Measurements from ENCODE around the gene LY9. TPM values are rescaled to one million over a fixed set of nuclear protein-coding genes. Genes with fewer than 3 reads are reported as not detected.

Gene LY9
- total RNA-seq, 2 experiments from 2014 or later: 4.2 to 4.8 TPM

- POLR2A ChIA-PET: no interaction called here
Measured at GRCh38 chr1:160789702-160790611, 6.0 kb upstream of the LY9 start.

GRCh38 chr1:160794376-160794775, 1.6 kb upstream of the LY9 start:
- CTCF ChIA-PET: interaction anchor here (0.6 to 1.1 kb wide), 4 partner anchors 12 to 67 kb away, joined by 3 to 5 read pairs (median 4); no protein-coding TSS in a partner anchor

More at GRCh38 chr1:160789702-160790611, 6.0 kb upstream of the LY9 start:
- CTCF ChIA-PET: interaction anchor here (1.4 to 1.8 kb wide), 2 partner anchors 11 to 40 kb away, joined by 3 to 4 read pairs; no protein-coding TSS in a partner anchor

GRCh38 chr1:160797271-160797709, 1.3 kb downstream of the LY9 start:
- POLR2A ChIA-PET: interaction anchor here (1.2 kb wide), 1 partner anchor 21 kb away, joined by 4 read pairs; no protein-coding TSS in a partner anchor

More at GRCh38 chr1:160794376-160794775, 1.6 kb upstream of the LY9 start:
- POLR2A ChIA-PET: no interaction called here

GRCh38 chr1:160797861-160798273, 1.9 kb downstream of the LY9 start:
- POLR2A ChIA-PET: interaction anchor here (0.7 to 1.5 kb wide), 6 partner anchors 10 to 197 kb away, joined by 3 to 11 read pairs (median 4); partner anchors contain the start of gene SLAMF1

More at GRCh38 chr1:160797271-160797709, 1.3 kb downstream of the LY9 start:
- CTCF ChIA-PET: interaction anchor here (0.9 to 2.6 kb wide), 10 partner anchors 8 to 193 kb away, joined by 3 to 10 read pairs (median 4); no protein-coding TSS in a partner anchor

GRCh38 chr1:160798439-160798838, 2.5 kb downstream of the LY9 start:
- ChIA-PET POLR2A (interaction anchor here (0.9 to 1.5 kb wide), 5 partner anchors 10 to 196 kb away, joined by 3 to 11 read pairs (median 4); partner anchors contain the start of gene SLAMF1), CTCF (interaction anchor here (1.1 to 2.6 kb wide), 8 partner anchors 8 to 76 kb away, joined by 3 to 10 read pairs (median 4); no protein-coding TSS in a partner anchor)

More at GRCh38 chr1:160797861-160798273, 1.9 kb downstream of the LY9 start:
- CTCF ChIA-PET: interaction anchor here (0.9 to 2.6 kb wide), 10 partner anchors 8 to 192 kb away, joined by 3 to 10 read pairs (median 4); no protein-coding TSS in a partner anchor

GRCh38 chr1:160799641-160800040, 3.7 kb downstream of the LY9 start:
- CTCF ChIA-PET: interaction anchor here (1.1 to 2.0 kb wide), 4 partner anchors 20 to 181 kb away, joined by 3 to 6 read pairs (median 4); no protein-coding TSS in a partner anchor
- POLR2A ChIA-PET: no interaction called here

- ChIA-PET CTCF (interaction anchor here (1.1 to 1.8 kb wide), 3 partner anchors 20 to 181 kb away, joined by 3 to 5 read pairs (median 4); no protein-coding TSS in a partner anchor), POLR2A (no interaction called here)
Measured at GRCh38 chr1:160800142-160800541, 4.2 kb downstream of the LY9 start.

GRCh38 chr1:160800645-160801408, 4.9 kb downstream of the LY9 start:
- CTCF ChIA-PET: interaction anchor here (1.4 to 1.8 kb wide), 2 partner anchors 21 to 30 kb away, joined by 3 to 5 read pairs; no protein-coding TSS in a partner anchor
- POLR2A ChIA-PET: interaction anchor here (0.6 kb wide), 1 partner anchor 53 kb away, joined by 3 read pairs; no protein-coding TSS in a partner anchor

GRCh38 chr1:160801836-160802580, 6.0 kb downstream of the LY9 start:
- POLR2A ChIA-PET: no interaction called here
- CTCF ChIA-PET: interaction anchor here (1.1 kb wide), 1 partner anchor 35 kb away, joined by 5 read pairs; no protein-coding TSS in a partner anchor

GRCh38 chr1:160806109-160806665, 10.2 kb downstream of the LY9 start:
- POLR2A ChIA-PET: interaction anchor here (0.6 kb wide), 1 partner anchor 51 kb away, joined by 3 read pairs; no protein-coding TSS in a partner anchor
- CTCF ChIA-PET: interaction anchor here (0.7 to 1.5 kb wide), 4 partner anchors 8 to 29 kb away, joined by 3 to 5 read pairs (median 4); no protein-coding TSS in a partner anchor

GRCh38 chr1:160806784-160807183, 10.8 kb downstream of the LY9 start:
- POLR2A ChIA-PET: no interaction called here
- CTCF ChIA-PET: interaction anchor here (0.7 to 1.0 kb wide), 2 partner anchors 9 to 25 kb away, joined by 3 to 5 read pairs; no protein-coding TSS in a partner anchor

- POLR2A ChIA-PET: no interaction called here
- CTCF ChIA-PET: interaction anchor here (0.7 to 1.0 kb wide), 2 partner anchors 9 to 25 kb away, joined by 3 to 5 read pairs; no protein-coding TSS in a partner anchor
Measured at GRCh38 chr1:160807247-160807646, 11.3 kb downstream of the LY9 start.

- ChIA-PET POLR2A (interaction anchor here (0.9 kb wide), 1 partner anchor 9 kb away, joined by 3 read pairs; no protein-coding TSS in a partner anchor), CTCF (interaction anchor here (0.8 to 1.2 kb wide), 3 partner anchors 12 to 30 kb away, joined by 3 to 4 read pairs (median 3); partner anchors contain the start of gene LY9)
Measured at GRCh38 chr1:160807738-160808137, 11.8 kb downstream of the LY9 start.

- CTCF ChIA-PET: interaction anchor here (0.8 to 1.2 kb wide), 4 partner anchors 13 to 36 kb away, joined by 3 to 4 read pairs (median 3); partner anchors contain the start of gene LY9
- POLR2A ChIA-PET: interaction anchor here (0.9 kb wide), 1 partner anchor 10 kb away, joined by 3 read pairs; no protein-coding TSS in a partner anchor
Measured at GRCh38 chr1:160808289-160808688, 12.3 kb downstream of the LY9 start.

- CTCF ChIA-PET: interaction anchor here (1.3 kb wide), 1 partner anchor 33 kb away, joined by 5 read pairs; no protein-coding TSS in a partner anchor
Measured at GRCh38 chr1:160810486-160810885, 14.5 kb downstream of the LY9 start.

GRCh38 chr1:160811147-160811546, 15.2 kb downstream of the LY9 start:
- CTCF ChIA-PET: interaction anchor here (0.6 to 1.5 kb wide), 3 partner anchors 19 to 162 kb away, joined by 3 to 5 read pairs (median 5); no protein-coding TSS in a partner anchor
- POLR2A ChIA-PET: no interaction called here

More at GRCh38 chr1:160810486-160810885, 14.5 kb downstream of the LY9 start:
- POLR2A ChIA-PET: no interaction called here

- CTCF ChIA-PET: interaction anchor here (0.9 kb wide), 1 partner anchor 17 kb away, joined by 3 read pairs; no protein-coding TSS in a partner anchor
- POLR2A ChIA-PET: no interaction called here
Measured at GRCh38 chr1:160813215-160813614, 17.2 kb downstream of the LY9 start.
